Suprapubic skin (tissue), 3 donors: ENCODE data around the gene BBOF1.

Source experiments
- POLR2AphosphoS5 ChIP-seq, 3 donors: sonication (generic); formaldehyde crosslinking; IDR thresholded peaks; one replicate each; pipeline ENCODE4 v1.6.1; 2017; ENCODE audit warnings: antibody characterized with exemption in 3 of 3
- TF ChIP-seq, protein P1 (sequence below), 2 donors: fragments of 200-600 bp in 1 of 2; fragments of 450-650 bp in 1 of 2; sonication (generic) in 1 of 2; IDR thresholded peaks; one replicate each; pipeline ENCODE4 v1.5.1; 2016 to 2019; ENCODE audit warnings: antibody characterized with exemption in 2 of 2, mild to moderate bottlenecking in 1 of 2, moderate library complexity in 1 of 2

- TF ChIP-seq, protein P1, sequence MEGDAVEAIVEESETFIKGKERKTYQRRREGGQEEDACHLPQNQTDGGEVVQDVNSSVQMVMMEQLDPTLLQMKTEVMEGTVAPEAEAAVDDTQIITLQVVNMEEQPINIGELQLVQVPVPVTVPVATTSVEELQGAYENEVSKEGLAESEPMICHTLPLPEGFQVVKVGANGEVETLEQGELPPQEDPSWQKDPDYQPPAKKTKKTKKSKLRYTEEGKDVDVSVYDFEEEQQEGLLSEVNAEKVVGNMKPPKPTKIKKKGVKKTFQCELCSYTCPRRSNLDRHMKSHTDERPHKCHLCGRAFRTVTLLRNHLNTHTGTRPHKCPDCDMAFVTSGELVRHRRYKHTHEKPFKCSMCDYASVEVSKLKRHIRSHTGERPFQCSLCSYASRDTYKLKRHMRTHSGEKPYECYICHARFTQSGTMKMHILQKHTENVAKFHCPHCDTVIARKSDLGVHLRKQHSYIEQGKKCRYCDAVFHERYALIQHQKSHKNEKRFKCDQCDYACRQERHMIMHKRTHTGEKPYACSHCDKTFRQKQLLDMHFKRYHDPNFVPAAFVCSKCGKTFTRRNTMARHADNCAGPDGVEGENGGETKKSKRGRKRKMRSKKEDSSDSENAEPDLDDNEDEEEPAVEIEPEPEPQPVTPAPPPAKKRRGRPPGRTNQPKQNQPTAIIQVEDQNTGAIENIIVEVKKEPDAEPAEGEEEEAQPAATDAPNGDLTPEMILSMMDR (IDR thresholded peaks at IDR 0.05), result no peak
- TF ChIP-seq POLR2AphosphoS5 (IDR thresholded peaks at IDR 0.05), result no peak
Observed at GRCh38 chr14:74018174-74018585, 969 bp upstream of the BBOF1 start.
